AG10803 (cell line): ENCODE measurements around the gene AFF1.

ENCODE experiments used
- DNase-seq: peaks from one replicate; pipeline ENCODE4 v3.0.0; 2010; ENCODE audit warnings: low read depth
- H3K4me3 ChIP-seq: 2 replicates; pipeline ENCODE4 v1.5.1; 2011; ENCODE audit warnings: mild to moderate bottlenecking, low read length, control low read depth
- TF ChIP-seq, protein P1 (sequence below): conservative IDR thresholded peaks from 2 replicates; pipeline ENCODE4 v1.5.1; 2011; ENCODE audit warnings: mild to moderate bottlenecking, low read length, control low read depth, inconsistent platforms

The AFF1 gene

DNA sequence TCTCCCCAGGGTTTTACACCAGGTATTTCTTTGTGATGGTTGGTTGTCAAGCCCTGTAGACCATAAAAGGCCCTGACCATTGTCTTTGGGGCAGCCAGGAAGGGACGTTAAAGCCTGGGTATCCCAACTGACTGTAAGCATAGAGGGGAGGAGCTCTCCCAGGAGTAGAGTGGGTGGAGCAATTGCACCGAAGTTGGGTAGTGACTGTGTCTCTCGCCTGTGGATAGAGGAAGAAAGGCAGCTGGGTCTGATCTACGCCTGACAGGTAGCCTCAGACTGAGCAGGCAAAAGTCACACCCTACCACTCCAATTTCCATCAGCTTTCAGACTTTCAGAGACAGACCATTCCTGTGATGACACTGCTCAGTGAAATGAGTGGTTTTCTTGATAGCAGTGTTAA is 162.3 kb downstream of the AFF1 start:
- H3K4me3 ChIP-seq = no peak overlapping the region
- no peak for DNase-seq
- TF ChIP-seq, protein P1, sequence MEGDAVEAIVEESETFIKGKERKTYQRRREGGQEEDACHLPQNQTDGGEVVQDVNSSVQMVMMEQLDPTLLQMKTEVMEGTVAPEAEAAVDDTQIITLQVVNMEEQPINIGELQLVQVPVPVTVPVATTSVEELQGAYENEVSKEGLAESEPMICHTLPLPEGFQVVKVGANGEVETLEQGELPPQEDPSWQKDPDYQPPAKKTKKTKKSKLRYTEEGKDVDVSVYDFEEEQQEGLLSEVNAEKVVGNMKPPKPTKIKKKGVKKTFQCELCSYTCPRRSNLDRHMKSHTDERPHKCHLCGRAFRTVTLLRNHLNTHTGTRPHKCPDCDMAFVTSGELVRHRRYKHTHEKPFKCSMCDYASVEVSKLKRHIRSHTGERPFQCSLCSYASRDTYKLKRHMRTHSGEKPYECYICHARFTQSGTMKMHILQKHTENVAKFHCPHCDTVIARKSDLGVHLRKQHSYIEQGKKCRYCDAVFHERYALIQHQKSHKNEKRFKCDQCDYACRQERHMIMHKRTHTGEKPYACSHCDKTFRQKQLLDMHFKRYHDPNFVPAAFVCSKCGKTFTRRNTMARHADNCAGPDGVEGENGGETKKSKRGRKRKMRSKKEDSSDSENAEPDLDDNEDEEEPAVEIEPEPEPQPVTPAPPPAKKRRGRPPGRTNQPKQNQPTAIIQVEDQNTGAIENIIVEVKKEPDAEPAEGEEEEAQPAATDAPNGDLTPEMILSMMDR = no peak

DNA sequence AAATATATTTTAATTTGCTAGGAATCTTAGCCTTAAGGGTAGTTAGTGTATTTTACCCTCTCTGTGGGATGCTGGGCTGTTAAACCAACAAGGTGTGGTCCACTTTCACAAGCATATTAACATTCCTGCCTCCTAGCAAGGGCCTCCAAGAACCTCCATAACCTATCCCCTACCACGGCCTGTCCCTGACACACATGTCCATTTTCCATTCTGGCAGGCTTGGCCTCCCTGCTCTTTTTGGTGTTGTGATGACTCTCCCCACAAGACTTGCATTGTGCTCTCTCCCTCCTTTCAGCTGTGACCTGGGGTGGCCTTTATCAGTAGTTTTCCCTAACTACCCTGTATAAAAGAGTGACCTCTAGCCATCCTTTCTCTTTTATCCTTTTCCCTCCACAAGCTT is 165.4 kb downstream of the AFF1 start:
- no peak for DNase-seq
- no peak overlapping the region for H3K4me3 ChIP-seq
- TF ChIP-seq, protein P1 = no peak

DNA sequence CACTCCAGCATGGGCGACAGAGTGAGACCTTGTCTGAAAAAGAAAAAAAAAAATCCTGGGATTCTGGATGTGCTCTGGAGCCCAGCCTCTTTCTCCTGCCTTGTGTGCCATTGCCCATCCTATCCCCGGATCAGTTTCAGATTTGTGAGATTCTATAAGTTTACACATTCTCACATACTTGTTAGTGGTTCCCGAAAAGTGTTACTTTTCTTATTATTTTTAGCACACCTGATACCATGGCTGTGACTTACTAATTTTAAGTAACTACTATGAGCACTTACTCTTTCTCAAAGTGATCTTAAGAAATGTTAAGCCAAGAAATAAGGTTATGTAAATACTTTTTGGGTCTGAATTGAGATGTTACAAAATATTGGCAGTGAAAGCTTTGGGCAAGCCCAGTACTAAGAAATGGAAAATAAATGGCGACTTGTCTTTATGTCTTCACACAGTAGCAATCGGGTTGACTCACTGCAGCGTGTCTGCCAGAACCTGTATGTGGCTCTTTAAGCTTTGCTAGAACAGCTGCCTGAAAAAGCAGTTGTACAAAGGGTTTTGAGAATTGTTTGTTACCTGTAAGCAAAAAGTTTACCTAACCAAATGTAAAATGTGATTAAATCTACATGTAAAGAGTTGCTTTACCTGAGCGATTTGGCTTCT is 166.9 kb downstream of the AFF1 start:
- TF ChIP-seq, protein P1 = no peak
- H3K4me3 ChIP-seq = no peak overlapping the region
- DNase-seq = no peak

DNA sequence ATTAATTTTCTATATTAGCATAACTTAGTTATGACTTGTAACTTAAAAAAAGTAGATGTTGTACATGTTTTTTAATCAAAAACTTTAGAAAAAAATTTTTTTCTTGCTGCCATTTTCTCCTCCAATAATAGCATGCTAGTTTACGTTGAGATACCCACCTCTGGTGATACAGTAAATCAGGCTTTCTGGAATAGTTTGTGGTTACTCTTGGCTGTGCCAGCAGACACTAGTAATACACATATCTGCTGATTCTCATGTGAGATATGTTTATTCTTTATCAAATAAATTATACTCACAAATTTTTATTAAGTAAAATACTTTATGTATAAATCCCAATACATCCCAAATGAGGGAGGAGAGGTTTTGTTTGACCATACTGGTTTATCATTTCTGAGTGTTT is 168.3 kb downstream of the AFF1 start:
- TF ChIP-seq, protein P1 = no peak
- DNase-seq = no peak
- no peak overlapping the region for H3K4me3 ChIP-seq

DNA sequence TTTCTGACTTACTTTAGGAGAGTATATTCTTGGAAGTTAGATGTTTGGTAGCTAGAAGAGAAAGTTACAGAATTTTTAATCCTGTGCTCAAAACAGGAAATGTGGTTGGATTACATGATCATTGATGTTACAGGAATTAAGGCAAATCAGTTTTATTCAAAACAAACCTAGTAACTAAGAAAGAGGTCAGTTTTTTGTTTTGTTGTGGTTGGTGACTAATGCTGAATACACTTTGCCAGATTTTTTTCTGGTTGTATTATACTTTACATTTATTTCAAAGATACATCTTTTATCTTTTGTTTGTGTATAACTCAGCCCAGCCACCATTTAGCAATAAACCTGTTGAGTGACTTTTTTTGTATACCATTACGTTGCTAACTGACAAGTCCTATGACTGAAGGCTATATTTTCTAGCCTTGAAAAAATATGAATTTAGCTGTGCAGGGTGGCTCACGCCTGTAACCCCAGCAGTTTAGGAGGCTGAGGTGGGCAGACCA is 168.9 kb downstream of the AFF1 start:
- H3K4me3 ChIP-seq = no peak overlapping the region
- DNase-seq = peak; percentile 78
- TF ChIP-seq, protein P1 = no peak

DNA sequence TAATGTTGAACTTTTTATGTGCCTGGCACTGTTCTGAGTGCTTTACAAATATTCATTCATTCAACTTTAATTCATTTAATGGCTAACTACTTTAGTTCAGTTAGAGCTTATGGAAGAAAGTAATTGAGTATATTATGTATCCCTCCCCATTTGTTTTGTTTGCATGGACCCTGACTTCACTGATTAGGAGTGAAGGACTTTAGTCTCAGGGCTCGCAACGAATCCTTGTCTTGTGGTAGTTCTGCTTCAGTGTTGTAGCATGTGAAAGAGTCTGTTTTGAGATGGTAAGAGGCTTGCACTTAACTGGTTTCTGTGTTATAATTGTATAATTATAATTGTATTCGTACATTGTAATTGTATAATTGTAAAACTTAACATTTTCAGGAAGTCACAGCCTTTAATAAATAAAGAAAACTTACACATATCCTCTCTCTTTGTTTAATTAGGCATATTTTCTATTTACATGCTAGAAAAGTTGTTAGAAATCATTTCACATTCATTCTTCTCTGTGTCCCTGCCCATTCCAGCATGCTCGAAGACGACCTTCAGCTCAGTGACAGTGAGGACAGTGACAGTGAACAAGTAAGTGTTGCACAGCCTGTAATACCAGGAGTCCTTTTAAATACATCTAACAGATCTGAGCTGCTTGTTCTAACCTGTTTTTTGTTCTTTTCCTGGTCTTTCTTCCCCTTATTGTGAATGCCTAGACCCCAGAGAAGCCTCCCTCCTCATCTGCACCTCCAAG is 170.5 kb downstream of the AFF1 start:
- H3K4me3 ChIP-seq = no peak overlapping the region
- TF ChIP-seq, protein P1 = no peak
- DNase-seq = no peak

DNA sequence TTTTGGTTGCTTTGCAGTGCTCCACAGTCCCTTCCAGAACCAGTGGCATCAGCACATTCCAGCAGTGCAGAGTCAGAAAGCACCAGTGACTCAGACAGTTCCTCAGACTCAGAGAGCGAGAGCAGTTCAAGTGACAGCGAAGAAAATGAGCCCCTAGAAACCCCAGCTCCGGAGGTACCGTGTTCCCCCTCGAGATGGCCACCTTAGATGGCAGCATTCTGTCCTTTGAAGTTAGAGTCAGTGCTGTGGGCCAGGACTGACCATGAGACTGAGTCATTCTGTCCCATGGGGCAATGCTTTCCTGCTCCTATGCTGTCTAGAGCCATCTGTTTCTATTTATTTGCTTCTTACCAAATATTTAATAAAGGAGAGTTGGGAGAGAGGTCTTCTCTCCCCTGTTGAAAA is 173.3 kb downstream of the AFF1 start:
- 0 out of 2 replicates have a peak overlapping the region, but pooled peaks have one; percentile 4 for H3K4me3 ChIP-seq
- peak; percentile 86 for DNase-seq
- TF ChIP-seq, protein P1 = 0 out of 2 replicates have a peak, but pooled peaks have one; percentile 4
